Liver (tissue), 9 donors: Measurements from ENCODE around the gene PNO1. TPM values are rescaled to one million over a fixed set of nuclear protein-coding genes. Genes with fewer than 3 reads are reported as not detected.

Source experiments
- DNase-seq: peaks from one replicate; pipeline ENCODE4 v3.0.0-alpha.2; 2017; ENCODE audit warnings: low spot score
- H3K27ac ChIP-seq, 2 donors: one replicate each; pipeline ENCODE4 v1.7.0; 2013; ENCODE audit warnings: inconsistent platforms in 2 of 2, low read length in 2 of 2, control low read depth in 1 of 2, low read depth in 1 of 2, mild to moderate bottlenecking in 1 of 2
- H3K27me3 ChIP-seq, 4 donors: one replicate each; pipeline versions ENCODE4 v1.6.1 to v1.7.0; 2013; ENCODE audit warnings: low read length in 3 of 4, inconsistent platforms in 1 of 4, mild to moderate bottlenecking in 1 of 4, moderate library complexity in 1 of 4; ENCODE audit not compliant: control insufficient read depth in 4 of 4, insufficient read depth in 4 of 4
- H3K36me3 ChIP-seq, 4 donors: one replicate each; pipeline versions ENCODE4 v1.6.1 to v1.7.0; 2013; ENCODE audit warnings: low read length in 3 of 4, mild to moderate bottlenecking in 3 of 4, low read depth in 1 of 4, moderate library complexity in 1 of 4; ENCODE audit not compliant: control insufficient read depth in 4 of 4, insufficient read depth in 3 of 4
- H3K4me1 ChIP-seq, 4 donors: one replicate each; pipeline versions ENCODE4 v1.6.1 to v1.7.0; 2013; ENCODE audit warnings: low read length in 3 of 4, mild to moderate bottlenecking in 3 of 4, moderate library complexity in 1 of 4; ENCODE audit not compliant: control insufficient read depth in 4 of 4, insufficient read depth in 4 of 4
- H3K4me3 ChIP-seq, 3 donors: one replicate each; pipeline versions ENCODE4 v1.6.1 to v1.7.0; 2013; ENCODE audit warnings: low read length in 3 of 3, control low read depth in 1 of 3, low read depth in 1 of 3, mild to moderate bottlenecking in 1 of 3
- H3K9ac ChIP-seq, 2 donors: one replicate each; pipeline ENCODE4 v1.7.0; 2013; ENCODE audit warnings: low read length in 2 of 2, mild to moderate bottlenecking in 2 of 2, moderate library complexity in 2 of 2, control low read depth in 1 of 2, low read depth in 1 of 2
- H3K9me3 ChIP-seq, 4 donors: one replicate each; pipeline versions ENCODE4 v1.6.1 to v1.7.0; 2013; ENCODE audit warnings: low read length in 3 of 4; ENCODE audit not compliant: control insufficient read depth in 4 of 4
- EGR1 ChIP-seq, 2 donors: IDR thresholded peaks; 2 replicates each; pipeline ENCODE4 v1.6.1; 2016 to 2018; ENCODE audit warnings: antibody characterized with exemption in 2 of 2, low read depth in 2 of 2
- FOXA1 ChIP-seq: IDR thresholded peaks from 2 replicates; pipeline ENCODE4 v1.6.1; 2016; ENCODE audit warnings: antibody characterized with exemption
- FOXA2 ChIP-seq: IDR thresholded peaks from 2 replicates; pipeline ENCODE4 v1.6.1; 2016; ENCODE audit warnings: antibody characterized with exemption
- GABPA ChIP-seq, 2 donors: IDR thresholded peaks in 1 of 2; conservative IDR thresholded peaks in 1 of 2; 2 replicates each; pipeline ENCODE4 v1.6.1; 2016; ENCODE audit warnings: antibody characterized with exemption in 2 of 2, mild to moderate bottlenecking in 1 of 2, moderate library complexity in 1 of 2
- HNF4G ChIP-seq: IDR thresholded peaks from 2 replicates; pipeline ENCODE4 v1.6.1; 2016; ENCODE audit warnings: antibody characterized with exemption
- JUND ChIP-seq, 2 donors: IDR thresholded peaks; 2 replicates each; pipeline ENCODE4 v1.6.1; 2016; ENCODE audit warnings: antibody characterized with exemption in 2 of 2
- NR2F2 ChIP-seq: IDR thresholded peaks from 2 replicates; pipeline ENCODE4 v1.6.1; 2016; ENCODE audit warnings: antibody characterized with exemption
- RAD21 ChIP-seq, 2 donors: IDR thresholded peaks; 2 replicates each; pipeline ENCODE4 v1.6.1; 2016; ENCODE audit warnings: antibody characterized with exemption in 2 of 2, mild to moderate bottlenecking in 2 of 2
- RXRA ChIP-seq, 2 donors: IDR thresholded peaks; 2 replicates each; pipeline ENCODE4 v1.6.1; 2017 to 2018; ENCODE audit warnings: antibody characterized with exemption in 2 of 2, mild to moderate bottlenecking in 1 of 2
- SP1 ChIP-seq: IDR thresholded peaks from 2 replicates; pipeline ENCODE4 v1.6.1; 2018; ENCODE audit warnings: antibody characterized with exemption, mild to moderate bottlenecking
- TAF1 ChIP-seq: conservative IDR thresholded peaks from 2 replicates; pipeline ENCODE4 v1.6.1; 2016; ENCODE audit warnings: antibody characterized with exemption, mild to moderate bottlenecking
- YY1 ChIP-seq: IDR thresholded peaks from 2 replicates; pipeline ENCODE4 v1.6.1; 2016; ENCODE audit warnings: antibody characterized with exemption, mild to moderate bottlenecking
- WGBS: extraction: QIAGEN DNeasy Blood & Tissue Kit; methylation state at CpG from one replicate; pipeline ENCODE4 v1.1.7; 2013; 5-methylcytosine and 5-hydroxymethylcytosine counted together
- polyA plus RNA-seq, 2 donors: library from polyadenylated mRNA; stranded (reverse) in 1 of 2; unstranded in 1 of 2; fragments of 200-250 nt in 1 of 2; fragments of >200 nt in 1 of 2; fragmentation: Nextera tagmentation in 1 of 2; extraction: Ambion mirVana in 1 of 2; gene quantifications; one replicate each; pipeline versions ENCODE4 v1.2.1 to v1.2.3, GENCODE V29; 2013 to 2015
- total RNA-seq, 2 donors: library from RNA; depleted of rRNA; stranded (reverse); fragments of >200 nt; gene quantifications; one replicate each; pipeline ENCODE4 v1.2.3, GENCODE V29; 2014
- TF ChIP-seq, protein P1 (sequence below): IDR thresholded peaks from 2 replicates; pipeline ENCODE4 v1.6.1; 2016; ENCODE audit warnings: antibody characterized with exemption
- TF ChIP-seq, protein P2 (sequence below): fragments of 150-350 bp; IDR thresholded peaks from 2 replicates; pipeline ENCODE4 v1.5.1; 2017; ENCODE audit warnings: improper control_type of control experiment, low read depth, low read length; ENCODE audit not compliant: missing input control
- TF ChIP-seq, protein P3 (sequence below): IDR thresholded peaks from 2 replicates; pipeline ENCODE4 v1.6.1; 2016; ENCODE audit warnings: antibody characterized with exemption
- TF ChIP-seq, protein P4 (sequence below): IDR thresholded peaks from 2 replicates; pipeline ENCODE4 v1.6.1; 2016; ENCODE audit warnings: antibody characterized with exemption, mild to moderate bottlenecking
- TF ChIP-seq, protein P5 (sequence below): IDR thresholded peaks from 2 replicates; pipeline ENCODE4 v1.6.1; 2016; ENCODE audit warnings: antibody characterized with exemption
- donor health status: healthy.
- donor health status: healthy.
- donor health status: healthy.
- donor health status: healthy.
- donor health status: healthy.

PNO1 gene
- total and polyA plus RNA-seq, 4 donors = 5.5 to 9.5 (median 8.4) TPM

DNA sequence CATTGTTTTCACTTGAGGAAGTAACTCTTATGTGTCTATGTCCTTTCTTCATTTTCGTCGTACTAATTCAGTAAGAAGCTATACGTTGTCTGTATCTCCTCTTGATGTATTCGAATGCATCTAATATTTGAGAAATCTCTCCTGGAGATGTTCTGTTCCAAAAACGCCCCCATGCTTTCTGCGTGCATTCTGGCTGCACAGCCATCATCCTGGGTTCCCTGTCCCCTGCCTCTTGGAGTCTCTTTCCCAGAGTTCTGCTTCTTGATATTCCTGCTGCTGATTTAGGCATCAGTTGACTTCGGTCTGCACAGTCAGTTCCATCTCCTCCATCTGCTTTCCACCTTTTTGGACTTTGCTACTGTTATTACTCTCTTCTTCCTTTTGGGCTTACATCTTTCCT, 13.5 kb downstream of the PNO1 start:
- WGBS = 96% methylated on average over 7 of the region's 7 CpGs

DNA sequence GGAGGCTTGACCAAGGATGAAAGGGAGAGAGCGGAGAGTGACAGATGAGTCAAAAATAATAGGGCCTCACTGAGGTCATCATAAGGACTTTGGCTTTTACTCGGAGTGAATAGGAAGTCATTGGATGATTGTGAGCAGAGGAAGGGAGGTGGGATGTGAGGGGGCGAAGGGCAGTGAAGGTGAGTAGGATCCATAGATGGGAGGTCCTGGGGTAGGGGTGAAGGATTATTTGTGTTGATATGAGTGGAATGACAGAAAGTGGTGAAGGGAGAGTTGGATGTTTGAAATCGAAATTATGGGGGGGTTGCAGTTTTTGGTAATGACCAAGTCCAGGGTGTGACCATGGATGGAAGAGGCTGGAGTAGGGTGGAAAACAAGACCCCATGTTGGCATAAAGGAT, 14.0 kb downstream of the PNO1 start:
- H3K4me3 ChIP-seq = no peak overlapping the region
- no peaks in the 10 kb centered on the region for H3K4me1 ChIP-seq
- no peaks in the 10 kb centered on the region for H3K9me3 ChIP-seq
- peaks cover 3 to 22% (median 4%) of the 10 kb centered on the region in 4 donors for H3K36me3 ChIP-seq
- no peak overlapping the region for H3K9ac ChIP-seq
- 86% methylated on average over 4 of the region's 4 CpGs for WGBS
- H3K27ac ChIP-seq = no peak overlapping the region
- DNase-seq = no peak
- no peaks in the 10 kb centered on the region for H3K27me3 ChIP-seq
- TF ChIP-seq YY1 (no peak), FOXA1 (no peak), RXRA (IDR thresholded peaks at IDR 0.05) (no peak), GABPA (IDR thresholded peaks at IDR 0.05 in 1 of 2, conservative IDR thresholded peaks at IDR 0.05 in 1 of 2) (no peak), TAF1 (no peak), NR2F2 (no peak), EGR1 (IDR thresholded peaks at IDR 0.05; ENCODE audit: low read depth in 2 of 2) (no peak), FOXA2 (no peak), HNF4G (no peak)
- TF ChIP-seq, protein P1, sequence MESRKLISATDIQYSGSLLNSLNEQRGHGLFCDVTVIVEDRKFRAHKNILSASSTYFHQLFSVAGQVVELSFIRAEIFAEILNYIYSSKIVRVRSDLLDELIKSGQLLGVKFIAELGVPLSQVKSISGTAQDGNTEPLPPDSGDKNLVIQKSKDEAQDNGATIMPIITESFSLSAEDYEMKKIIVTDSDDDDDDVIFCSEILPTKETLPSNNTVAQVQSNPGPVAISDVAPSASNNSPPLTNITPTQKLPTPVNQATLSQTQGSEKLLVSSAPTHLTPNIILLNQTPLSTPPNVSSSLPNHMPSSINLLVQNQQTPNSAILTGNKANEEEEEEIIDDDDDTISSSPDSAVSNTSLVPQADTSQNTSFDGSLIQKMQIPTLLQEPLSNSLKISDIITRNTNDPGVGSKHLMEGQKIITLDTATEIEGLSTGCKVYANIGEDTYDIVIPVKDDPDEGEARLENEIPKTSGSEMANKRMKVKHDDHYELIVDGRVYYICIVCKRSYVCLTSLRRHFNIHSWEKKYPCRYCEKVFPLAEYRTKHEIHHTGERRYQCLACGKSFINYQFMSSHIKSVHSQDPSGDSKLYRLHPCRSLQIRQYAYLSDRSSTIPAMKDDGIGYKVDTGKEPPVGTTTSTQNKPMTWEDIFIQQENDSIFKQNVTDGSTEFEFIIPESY = no peak
- TF ChIP-seq, protein P2, sequence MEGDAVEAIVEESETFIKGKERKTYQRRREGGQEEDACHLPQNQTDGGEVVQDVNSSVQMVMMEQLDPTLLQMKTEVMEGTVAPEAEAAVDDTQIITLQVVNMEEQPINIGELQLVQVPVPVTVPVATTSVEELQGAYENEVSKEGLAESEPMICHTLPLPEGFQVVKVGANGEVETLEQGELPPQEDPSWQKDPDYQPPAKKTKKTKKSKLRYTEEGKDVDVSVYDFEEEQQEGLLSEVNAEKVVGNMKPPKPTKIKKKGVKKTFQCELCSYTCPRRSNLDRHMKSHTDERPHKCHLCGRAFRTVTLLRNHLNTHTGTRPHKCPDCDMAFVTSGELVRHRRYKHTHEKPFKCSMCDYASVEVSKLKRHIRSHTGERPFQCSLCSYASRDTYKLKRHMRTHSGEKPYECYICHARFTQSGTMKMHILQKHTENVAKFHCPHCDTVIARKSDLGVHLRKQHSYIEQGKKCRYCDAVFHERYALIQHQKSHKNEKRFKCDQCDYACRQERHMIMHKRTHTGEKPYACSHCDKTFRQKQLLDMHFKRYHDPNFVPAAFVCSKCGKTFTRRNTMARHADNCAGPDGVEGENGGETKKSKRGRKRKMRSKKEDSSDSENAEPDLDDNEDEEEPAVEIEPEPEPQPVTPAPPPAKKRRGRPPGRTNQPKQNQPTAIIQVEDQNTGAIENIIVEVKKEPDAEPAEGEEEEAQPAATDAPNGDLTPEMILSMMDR = no peak
- TF ChIP-seq, protein P3, sequence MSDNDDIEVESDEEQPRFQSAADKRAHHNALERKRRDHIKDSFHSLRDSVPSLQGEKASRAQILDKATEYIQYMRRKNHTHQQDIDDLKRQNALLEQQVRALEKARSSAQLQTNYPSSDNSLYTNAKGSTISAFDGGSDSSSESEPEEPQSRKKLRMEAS = no peak
- TF ChIP-seq, protein P4, sequence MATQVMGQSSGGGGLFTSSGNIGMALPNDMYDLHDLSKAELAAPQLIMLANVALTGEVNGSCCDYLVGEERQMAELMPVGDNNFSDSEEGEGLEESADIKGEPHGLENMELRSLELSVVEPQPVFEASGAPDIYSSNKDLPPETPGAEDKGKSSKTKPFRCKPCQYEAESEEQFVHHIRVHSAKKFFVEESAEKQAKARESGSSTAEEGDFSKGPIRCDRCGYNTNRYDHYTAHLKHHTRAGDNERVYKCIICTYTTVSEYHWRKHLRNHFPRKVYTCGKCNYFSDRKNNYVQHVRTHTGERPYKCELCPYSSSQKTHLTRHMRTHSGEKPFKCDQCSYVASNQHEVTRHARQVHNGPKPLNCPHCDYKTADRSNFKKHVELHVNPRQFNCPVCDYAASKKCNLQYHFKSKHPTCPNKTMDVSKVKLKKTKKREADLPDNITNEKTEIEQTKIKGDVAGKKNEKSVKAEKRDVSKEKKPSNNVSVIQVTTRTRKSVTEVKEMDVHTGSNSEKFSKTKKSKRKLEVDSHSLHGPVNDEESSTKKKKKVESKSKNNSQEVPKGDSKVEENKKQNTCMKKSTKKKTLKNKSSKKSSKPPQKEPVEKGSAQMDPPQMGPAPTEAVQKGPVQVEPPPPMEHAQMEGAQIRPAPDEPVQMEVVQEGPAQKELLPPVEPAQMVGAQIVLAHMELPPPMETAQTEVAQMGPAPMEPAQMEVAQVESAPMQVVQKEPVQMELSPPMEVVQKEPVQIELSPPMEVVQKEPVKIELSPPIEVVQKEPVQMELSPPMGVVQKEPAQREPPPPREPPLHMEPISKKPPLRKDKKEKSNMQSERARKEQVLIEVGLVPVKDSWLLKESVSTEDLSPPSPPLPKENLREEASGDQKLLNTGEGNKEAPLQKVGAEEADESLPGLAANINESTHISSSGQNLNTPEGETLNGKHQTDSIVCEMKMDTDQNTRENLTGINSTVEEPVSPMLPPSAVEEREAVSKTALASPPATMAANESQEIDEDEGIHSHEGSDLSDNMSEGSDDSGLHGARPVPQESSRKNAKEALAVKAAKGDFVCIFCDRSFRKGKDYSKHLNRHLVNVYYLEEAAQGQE = no peak
- TF ChIP-seq, protein P5, sequence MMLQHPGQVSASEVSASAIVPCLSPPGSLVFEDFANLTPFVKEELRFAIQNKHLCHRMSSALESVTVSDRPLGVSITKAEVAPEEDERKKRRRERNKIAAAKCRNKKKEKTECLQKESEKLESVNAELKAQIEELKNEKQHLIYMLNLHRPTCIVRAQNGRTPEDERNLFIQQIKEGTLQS = no peak

More for the DNA sequence above, 13.5 kb downstream of the PNO1 start:
- no peaks in the 10 kb centered on the region for H3K4me1 ChIP-seq
- no peak overlapping the region for H3K4me3 ChIP-seq
- no peak for DNase-seq
- peaks cover 3 to 23% (median 5%) of the 10 kb centered on the region in 4 donors for H3K36me3 ChIP-seq
- no peak overlapping the region for H3K9ac ChIP-seq
- TF ChIP-seq RAD21 (IDR thresholded peaks at IDR 0.05) (no peak), EGR1 (IDR thresholded peaks at IDR 0.05; ENCODE audit: low read depth in 2 of 2) (no peak), GABPA (IDR thresholded peaks at IDR 0.05 in 1 of 2, conservative IDR thresholded peaks at IDR 0.05 in 1 of 2) (no peak), SP1 (no peak), HNF4G (no peak), YY1 (no peak), JUND (IDR thresholded peaks at IDR 0.05) (no peak), FOXA2 (no peak), TAF1 (no peak)
- TF ChIP-seq, protein P1 = no peak
- TF ChIP-seq, protein P3 = no peak
- TF ChIP-seq, protein P2 = no peak
- no peak overlapping the region for H3K27ac ChIP-seq
- H3K9me3 ChIP-seq = no peaks in the 10 kb centered on the region
- no peaks in the 10 kb centered on the region for H3K27me3 ChIP-seq
